HS-5 (cell line): ENCODE results near the gene CCDC71L.
A peak's percentile ranks its signal among the peaks of the same experiment; 100 is the strongest.
"Not testable (repeated sequence)": the region's sequence is repeated elsewhere in the genome, so short reads cannot be mapped to it uniquely, and the experiment has no call there.

Source experiments
- DNase-seq: peaks from one replicate; pipeline ENCODE4 v3.0.0-alpha.2; 2012; ENCODE audit warnings: low read depth

Gene CCDC71L

DNA sequence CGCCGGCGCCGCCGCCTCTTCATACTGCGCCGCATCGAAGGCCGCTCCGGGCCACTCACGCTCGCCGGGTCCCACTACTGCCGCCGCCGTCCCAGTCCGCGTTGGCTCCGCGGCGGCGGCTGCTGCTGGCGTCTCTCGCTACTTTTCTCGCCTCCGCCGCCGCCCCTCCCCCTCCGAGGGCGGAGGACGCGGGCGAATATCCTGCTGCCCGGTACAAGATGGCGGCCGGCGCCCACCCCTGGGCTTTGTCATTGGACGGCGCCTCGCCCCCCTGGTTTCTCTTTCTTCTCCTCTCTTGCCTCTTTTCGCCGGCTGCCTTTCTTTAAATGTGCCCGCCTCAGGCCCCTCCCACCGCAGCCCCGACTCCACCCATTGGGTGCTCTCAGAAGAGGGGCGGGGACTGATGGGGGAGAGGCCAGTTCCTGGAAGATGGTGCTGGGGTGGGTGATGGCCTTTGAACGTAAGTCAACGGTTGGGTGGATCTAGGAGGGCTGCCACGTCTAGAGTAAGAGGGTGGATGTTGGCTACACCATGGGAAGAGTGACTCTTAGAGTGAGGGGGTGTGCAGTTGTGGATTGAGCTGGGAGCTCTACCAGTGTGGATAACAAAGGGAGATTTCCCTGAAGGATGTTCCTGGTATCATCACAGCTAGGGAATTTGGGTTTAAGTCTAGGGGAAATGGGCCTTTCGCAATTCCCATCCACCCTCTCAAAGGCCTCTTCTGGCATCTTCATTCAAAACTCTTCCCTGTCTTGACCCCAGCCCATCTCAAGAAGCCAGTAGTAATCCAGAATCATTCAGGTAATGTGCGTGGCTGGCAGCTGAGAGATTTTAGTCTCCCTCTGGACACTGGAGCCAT lies at the start of gene CCDC71L:
CCDC71L (minus strand) TSS at position 297 of the 859 bp plus-strand sequence; CDS start at position 35, 262 bp downstream.
- peak; percentile 53 for DNase-seq

DNA sequence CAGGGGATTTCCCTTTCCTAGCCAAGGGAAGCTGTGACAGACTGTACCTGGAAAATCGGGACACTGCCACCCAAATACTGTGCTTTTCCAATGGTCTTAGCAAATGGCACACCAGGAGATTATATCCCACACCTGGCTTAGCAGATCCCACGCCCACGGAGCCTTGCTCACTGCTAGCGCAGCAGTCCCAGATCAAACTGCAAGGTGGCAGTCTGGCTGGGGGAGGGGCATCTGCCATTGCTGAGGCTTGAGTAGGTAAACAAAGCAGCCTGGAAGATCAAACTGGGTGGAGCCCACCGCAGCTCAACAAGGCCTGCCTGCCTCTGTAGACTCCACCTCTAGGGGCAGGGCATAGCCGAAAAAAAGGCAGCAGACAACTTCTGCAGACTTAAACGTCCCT lies 48.6 kb upstream of the CCDC71L start:
- not testable (repeated sequence) for DNase-seq

DNA sequence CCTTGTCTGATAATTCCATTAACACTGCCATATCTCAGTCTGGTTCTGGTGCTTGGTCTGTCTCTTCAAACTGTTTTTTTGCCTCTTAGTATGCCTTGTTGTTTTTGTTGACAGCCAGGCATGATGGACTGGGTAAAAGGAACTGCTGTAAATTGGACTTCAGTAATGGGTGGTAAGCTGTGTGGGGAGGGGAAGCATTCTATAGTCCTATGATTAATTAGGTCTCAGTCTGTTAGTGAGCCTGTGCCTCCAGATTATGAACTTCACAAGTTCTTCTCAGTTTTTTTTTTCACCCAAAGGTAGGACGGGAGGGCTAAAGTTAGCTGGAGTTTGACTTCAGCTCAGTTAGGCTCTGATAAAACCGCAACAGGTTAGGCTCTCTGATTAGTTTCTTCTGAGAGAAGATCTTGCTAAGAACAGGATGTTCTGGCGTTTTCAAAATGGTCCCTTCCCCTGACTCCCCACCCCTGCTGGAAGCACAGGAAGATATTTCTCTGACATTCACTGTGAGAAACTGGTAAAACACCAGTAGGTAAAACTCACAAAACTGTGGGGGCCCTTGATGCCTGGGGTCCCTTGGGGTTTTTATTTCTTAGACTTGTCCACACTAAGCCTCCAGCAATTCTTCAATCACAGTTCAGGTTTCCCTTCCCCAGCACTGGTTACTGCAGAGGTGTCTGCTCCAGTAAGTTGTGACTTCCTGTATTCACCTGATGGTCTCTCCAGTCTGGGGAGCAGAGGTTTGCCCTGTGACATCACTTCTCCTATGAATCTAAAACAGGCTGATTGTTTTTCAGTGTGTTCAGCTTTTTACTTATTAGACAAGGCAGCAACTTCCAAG lies 43.3 kb upstream of the CCDC71L start:
- no peak for DNase-seq

DNA sequence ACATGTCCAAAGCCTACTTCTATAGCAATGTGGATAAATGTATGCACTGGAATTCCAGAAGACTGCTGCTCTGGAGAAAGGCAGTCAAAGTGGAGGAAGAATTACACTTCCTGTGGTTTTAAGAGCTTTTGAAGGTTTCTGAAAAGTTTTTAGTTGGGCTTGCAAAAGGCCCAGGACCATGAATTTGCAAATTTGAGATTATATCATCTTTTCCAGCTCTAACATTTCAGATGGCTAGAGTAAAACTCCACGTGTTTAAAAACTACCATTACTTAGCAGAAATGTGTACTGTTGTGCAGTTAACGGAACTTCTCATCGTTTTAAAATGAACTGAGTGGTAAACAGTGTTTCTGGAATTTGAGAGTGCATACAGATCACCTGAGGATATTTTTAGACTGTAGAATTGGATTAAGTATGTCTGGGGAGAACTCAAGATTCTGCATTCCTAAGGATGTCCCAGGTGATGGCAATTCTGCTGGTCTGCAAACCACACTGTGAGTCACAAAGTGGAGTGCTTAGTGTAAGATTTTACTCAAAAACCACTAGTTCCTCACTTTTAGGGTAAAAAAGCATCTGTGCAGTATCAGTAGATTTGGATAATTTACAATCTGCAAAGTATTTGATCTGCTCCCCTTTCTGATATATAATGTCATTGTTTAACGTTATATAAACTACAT lies 32.9 kb upstream of the CCDC71L start:
- DNase-seq: no peak

DNA sequence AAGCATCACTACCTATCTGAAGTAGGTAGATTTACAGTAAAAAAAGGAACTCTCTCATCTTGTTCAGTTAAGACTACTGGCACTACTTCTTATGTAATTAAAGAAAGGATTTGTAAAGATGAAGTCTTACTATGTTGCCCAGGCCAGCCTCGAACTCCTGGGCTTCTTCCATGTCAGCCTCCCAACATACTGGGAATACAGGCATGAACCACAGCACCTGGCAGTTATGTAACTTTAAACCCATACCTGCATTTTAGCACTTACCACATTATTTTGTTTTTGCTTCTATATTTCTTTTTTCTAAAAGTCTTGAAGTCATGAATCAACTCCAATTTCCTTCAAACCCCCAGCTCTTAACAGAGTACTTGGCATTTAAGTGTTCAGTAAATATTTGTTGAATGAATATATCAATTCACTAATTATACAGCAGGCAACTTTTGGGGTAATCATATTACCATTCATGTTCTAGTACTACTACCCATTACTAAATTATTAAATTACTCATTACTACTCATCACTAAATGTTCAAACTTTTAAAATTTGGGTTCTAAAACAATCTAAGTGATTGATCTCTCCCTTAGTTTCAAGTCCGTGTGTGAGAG lies 31.6 kb upstream of the CCDC71L start:
- DNase-seq: no peak

DNA sequence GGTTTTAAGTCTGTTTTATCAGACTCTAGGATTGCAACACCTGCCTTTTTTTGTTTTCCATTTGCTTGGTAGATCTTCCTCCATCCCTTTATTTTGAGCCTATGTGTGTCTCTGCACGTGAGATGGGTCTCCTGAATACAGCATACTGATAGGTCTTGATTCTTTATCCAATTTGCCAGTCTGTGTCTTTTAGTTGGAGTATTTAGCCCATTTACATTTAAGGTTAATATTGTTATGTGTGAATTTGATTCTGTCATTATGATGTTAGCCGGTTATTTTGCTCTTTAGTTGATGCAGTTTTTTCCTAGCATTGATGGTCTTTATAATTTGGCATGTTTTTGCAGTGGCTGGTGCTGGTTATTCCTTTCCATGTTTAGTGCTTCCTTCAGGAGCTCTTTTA lies 27.2 kb upstream of the CCDC71L start:
- not testable (repeated sequence) for DNase-seq

DNA sequence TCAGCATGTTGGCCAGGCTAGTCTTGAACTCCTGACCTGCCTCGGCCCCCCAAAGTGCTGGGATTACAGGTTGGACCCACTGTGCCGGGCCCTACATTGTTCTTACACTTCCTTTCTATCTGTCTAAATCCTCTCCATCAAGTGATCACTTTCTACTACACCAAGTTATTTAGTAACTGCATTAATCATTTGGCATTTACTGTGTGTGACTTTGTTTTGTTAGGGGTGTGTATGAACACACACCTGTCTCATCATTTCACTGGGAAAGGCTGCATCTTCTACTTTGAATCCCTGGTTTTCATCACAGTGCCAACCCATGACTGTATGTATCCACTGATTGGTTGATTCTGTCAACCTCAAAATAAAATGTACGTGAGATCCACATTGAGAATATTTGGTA lies 23.0 kb upstream of the CCDC71L start:
- DNase-seq: no peak

DNA sequence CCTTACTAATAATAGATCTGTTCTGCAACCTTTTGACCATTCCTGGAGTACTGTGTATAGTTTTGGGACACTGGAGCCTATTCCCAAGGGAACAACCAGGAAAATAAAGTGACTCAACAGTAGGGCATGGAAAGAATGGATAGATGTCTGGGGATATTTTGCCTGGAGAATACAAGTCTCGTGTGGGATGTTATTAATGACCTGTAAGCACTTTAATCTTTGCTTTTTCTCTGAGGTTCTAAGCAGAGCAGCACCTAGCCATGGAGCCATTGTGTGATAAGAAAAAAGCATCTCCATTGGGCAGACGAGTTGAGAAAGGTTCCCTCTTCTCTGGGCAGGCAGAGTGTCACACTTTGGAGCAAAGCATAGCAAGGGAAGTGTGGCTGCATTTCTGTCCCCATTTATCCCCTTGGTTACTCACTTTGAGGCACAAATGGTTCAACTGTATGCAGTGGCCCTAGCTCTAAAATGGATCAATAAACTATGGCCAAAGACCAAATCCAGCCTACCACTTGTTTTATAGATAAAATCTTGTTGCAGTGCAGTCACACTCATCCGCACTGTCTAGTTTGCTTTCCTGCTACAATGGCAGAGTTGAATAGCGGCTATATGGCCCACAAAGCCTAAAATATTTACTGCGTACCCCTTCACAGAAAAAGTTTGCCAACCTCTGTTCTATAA lies 21.0 kb upstream of the CCDC71L start:
- DNase-seq: peak; percentile 25

DNA sequence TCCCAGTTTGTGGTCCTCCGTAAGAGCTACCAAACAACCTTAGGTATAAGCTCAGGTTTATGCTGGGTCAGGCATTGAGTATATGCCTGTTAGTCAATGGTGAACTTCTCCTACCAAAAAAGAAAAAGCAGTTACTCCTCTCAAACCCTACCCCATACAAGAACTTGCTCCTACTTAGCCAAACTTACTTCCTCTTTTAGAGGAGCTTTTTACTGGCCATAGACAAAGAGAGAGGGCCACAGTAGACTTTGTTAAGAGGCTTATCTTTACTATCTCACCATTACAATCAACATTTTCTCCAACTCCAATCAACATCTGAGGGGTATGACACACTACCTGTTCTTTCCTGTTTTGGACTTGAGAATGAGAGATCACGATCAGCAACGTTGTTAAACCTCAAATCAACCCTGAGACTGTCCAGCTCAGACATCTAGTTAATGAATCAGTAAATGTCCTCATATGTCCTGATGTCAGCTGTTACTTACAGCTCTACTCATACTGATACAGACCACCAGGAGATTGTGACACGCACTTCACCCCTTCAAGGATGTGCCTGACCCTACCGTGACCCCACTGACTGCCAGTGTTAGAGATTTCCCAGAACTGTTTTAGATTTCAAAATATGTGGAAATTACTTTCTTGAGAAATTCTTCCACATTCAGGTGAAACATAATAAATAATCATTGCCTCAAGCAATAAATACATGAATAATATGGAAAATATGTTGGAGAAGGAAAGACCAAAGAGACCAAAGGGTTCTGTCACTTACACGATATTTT lies 18.4 kb upstream of the CCDC71L start:
- DNase-seq: no peak

DNA sequence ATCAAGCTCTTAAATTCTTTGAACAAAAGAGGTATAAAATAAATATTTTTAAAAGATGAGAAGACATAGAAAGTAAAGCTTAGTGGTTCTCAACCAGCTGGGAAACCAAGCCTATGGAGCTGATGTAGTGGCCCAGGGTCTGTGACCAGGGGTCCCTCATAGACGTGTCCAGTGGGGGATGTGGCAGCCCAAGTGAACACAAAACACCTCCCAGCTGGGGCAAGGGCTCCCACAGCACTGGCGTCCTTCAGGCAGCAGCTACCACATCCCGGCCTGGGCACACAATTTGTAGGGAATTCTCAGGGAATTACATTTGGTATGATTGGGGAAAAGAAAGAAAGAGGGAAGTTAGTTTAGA lies 17.8 kb upstream of the CCDC71L start:
- no peak for DNase-seq

DNA sequence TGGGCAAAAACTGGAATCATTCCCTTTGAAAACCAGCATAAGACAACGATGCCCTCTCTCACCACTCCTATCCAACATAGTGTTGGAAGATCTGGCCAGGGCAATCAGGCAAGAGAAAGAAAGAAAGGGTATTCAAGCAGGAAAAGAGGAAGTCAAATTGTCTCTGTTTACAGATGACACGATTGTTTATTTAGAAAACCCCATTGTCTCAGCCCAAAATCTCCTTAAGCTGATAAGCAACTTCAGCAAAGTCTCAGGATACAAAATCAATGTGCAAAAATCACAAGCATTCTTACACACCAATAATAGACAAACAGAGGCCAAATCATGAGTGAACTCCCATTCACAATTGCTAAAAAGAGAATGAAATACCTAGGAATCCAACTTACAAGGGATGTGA lies 15.5 kb upstream of the CCDC71L start:
- not testable (repeated sequence) for DNase-seq

DNA sequence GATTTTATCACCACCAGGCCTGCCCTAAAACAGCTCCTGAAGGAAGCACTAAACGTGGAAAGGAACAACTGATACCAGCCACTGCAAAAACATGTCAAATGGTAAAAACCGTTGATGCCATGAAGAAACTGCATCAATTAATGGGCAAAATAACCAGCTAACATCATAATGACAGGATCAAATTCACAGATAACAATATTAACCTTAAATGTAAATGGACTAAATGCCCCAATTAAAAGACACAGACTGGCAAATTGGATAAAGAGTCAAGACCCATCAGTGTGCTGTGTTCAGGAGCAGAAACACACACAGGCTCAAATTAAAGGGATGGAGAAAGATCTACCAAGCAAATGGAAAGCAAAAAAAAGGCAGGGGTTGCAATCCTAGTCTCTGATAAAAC lies 12.7 kb upstream of the CCDC71L start:
- DNase-seq: not testable (repeated sequence)

DNA sequence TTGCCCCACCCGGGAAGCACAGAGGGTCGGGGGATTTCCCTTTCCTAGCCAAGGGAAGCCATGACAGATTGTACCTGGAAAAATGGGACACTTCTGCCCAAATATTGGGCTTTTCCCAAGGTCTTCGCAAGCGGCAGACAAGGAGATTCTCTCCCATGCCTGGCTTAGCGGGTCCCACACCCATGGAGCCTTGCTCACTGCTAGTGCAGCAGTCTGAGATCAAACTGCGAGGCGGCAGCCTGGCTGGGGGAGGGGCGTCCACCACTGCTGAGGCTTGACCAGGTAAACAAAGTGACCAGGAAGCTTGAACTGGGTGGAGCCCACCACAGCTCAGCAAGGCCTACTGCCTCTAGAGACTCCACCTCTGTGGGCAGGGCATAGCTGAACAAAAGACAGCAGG lies 11.0 kb upstream of the CCDC71L start:
- not testable (repeated sequence) for DNase-seq

DNA sequence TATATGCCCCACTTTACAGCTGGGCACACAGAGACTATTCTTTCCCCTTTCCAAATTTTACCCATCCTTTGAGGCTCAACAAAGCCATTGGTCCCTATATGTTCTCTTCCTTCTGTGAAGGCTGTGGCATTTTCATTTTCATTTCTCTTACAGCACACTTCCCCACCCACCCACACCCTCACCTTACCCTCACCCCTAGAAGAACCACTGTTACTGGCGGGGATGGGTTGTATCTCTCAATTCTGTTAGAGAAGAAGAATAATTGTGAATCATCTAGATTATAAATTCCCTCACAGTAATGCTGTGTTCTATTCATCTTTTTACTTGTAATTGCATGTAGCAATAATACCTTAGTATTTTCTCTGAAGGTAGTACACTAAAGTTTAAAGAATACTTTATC lies 10.2 kb upstream of the CCDC71L start:
- no peak for DNase-seq

DNA sequence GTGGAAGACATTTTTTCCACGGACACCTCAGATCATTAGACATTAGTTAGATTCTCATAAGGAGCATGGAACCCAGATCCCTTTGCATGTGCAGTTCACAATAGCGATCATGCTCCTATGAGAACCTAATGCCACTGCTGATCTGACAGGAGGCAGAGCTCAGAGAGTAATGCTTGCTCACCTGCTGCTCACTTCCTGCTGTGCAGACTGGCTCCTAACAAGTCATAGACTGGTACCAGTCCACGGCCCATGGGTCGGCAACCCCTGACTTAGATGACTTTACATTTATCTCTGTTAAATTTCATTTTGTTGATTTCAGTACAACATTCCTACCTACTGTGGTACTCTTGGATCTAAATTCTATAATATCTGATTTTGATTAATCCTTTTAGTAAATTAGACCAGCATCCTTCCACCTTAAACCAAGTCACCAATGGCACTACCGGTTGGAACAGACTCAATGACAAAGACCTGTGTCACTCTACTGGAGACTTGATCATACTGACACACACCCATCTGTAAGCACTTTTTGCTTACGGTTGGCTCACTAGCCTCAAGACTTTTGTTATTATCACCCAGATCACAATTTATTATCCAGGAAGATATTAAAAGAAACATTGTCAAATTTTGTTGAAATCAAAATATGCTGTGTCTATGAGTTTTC lies 8.0 kb upstream of the CCDC71L start:
- DNase-seq: no peak

DNA sequence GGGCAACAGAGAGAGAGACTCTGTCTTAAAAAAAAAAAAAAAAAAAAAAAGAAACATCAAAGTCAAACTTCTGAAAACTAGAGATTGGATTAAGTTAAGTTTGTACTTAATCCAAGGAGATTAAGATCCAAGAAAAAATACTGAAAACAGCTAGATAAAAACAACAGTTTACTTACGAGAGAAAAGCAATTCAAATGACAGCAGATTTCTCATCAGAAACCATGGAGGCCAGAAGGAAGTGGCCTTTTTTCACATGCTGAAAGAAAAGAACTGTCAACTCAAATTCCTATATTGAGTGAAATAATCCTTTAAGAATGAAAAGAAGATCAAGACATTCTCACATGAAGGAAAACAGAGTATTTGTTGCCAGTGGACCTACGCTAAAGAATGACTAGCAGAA lies 5.4 kb upstream of the CCDC71L start:
- no peak for DNase-seq

DNA sequence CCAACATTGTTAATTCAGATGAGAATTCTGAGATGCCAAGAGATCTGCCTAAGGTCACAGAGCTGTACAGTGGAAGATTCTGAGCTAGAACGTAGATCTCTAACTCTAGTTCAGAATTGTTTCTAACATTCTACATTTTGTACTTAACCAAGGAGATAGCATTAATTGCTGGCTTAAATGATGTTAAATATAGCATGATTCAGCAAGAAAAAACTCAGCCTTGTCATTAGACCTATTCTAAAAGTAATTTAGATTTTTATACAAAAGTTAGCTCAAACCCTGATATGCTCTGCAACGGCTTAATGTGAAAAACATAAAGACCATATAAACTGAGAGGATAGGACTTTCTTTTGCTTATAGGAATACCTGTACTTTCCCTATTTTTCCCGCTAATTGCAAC lies 3.4 kb upstream of the CCDC71L start:
- no peak for DNase-seq

DNA sequence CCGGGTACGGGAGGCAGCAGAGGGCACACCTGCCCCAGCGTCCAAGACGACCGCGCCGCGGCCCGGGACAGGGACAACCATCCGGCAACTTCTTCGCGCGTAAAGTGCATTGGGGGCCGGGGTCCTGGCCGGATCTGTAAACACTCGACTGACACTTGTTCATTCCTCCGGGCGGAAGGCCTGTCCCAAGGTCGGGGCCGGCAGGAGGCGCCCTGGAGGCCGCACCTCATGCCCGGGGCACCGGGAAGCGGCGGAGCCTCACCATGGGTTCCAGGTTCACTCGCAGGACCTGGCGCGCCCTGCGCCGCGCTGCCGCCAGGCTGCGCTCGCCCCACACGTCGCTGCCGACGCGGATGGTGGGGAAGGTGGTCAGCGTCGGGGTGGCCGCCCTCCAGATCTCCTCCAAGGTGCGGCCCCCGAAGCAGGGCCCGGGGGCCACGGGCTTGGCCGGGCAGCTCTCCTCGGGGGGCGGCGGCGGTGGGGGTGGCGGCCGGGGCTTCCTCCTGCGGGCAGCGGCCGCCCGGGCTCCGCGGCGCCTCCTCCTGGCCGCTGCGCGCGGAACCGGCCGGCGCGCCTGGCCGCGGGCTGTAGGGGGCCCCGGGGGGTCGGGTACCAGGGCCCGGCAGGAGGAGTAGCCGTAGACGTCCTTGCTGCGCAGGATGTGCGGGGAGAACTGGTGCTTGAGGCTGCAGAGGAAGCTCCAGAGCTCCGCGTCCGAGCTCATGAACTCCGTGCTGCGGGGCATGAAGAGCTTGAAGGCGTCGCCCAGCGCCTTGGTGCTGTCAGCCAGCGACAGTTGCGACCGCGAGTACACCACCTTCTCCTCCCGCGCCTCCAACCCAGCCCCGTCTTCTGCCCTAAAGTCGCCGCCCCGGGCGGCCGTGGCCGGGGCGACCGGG lies 746 bp downstream of the CCDC71L start:
- DNase-seq: peak; percentile 26
